Ovary (tissue), 9 donors: ENCODE measurements around the gene CHKA. TPM values are rescaled to one million over a fixed set of nuclear protein-coding genes. Genes with fewer than 3 reads are reported as not detected.

ENCODE experiments used
- DNase-seq, 5 donors: peaks; one replicate each; pipeline ENCODE4 v3.0.0-alpha.2; 2019 to 2020
- H3K27ac ChIP-seq, 2 donors: fragments of 200-600 bp; one replicate each; pipeline versions ENCODE4 v1.5.1 to v1.8.0; 2019 to 2022
- H3K27me3 ChIP-seq: fragments of 200-600 bp; one replicate; pipeline ENCODE4 v1.8.0; 2022
- H3K36me3 ChIP-seq: fragments of 200-600 bp; sonication (generic); one replicate; pipeline ENCODE4 v1.5.1; 2019
- H3K4me1 ChIP-seq: one replicate; pipeline ENCODE4 v1.8.1; 2013; ENCODE audit warnings: mild to moderate bottlenecking, moderate library complexity; ENCODE audit not compliant: insufficient read depth
- H3K4me3 ChIP-seq: fragments of 200-600 bp; sonication (generic); one replicate; pipeline ENCODE4 v1.5.1; 2017
- H3K9me3 ChIP-seq, 2 donors: fragments of 200-600 bp in 1 of 2; sonication (generic) in 1 of 2; one replicate each; pipeline versions ENCODE4 v1.5.1 to v1.8.1; 2013 to 2019; ENCODE audit warnings: mild to moderate bottlenecking in 1 of 2, moderate library complexity in 1 of 2
- EP300 ChIP-seq: sonication (generic); formaldehyde crosslinking; IDR thresholded peaks from one replicate; pipeline ENCODE4 v1.6.1; 2017; ENCODE audit warnings: antibody characterized with exemption
- POLR2A ChIP-seq: fragments of 450-650 bp; IDR thresholded peaks from one replicate; pipeline ENCODE4 v1.6.1; 2017; ENCODE audit warnings: antibody characterized with exemption, mild to moderate bottlenecking, moderate library complexity
- WGBS, 3 donors: extraction: QIAGEN DNeasy Blood & Tissue Kit in 1 of 3; methylation state at CpG; one replicate each; pipeline versions ENCODE4 v1.1.5 to v1.1.7; 2013 to 2017; 5-methylcytosine and 5-hydroxymethylcytosine counted together
- intact Hi-C, 4 donors: fragments of 100-400 bp; cut with DNase I; formaldehyde crosslinking; loops; one replicate each; pipeline versions ENCODE4 v1.11.0 to v1.15.1; 2022 to 2023
- polyA plus RNA-seq, 2 donors: library from polyadenylated mRNA; stranded (reverse); fragments of 200-250 nt in 1 of 2; fragments of 350-450 nt in 1 of 2; fragmentation: Illumina TruSeq in 1 of 2; extraction: RNeasy Lipid Tissue Mini Kit (QIAGEN cat#74804) in 1 of 2; gene quantifications; one replicate each; pipeline ENCODE4 v1.2.3, GENCODE V29; 2013 to 2014
- total RNA-seq, 7 donors: library from RNA; depleted of rRNA in 2 of 7; stranded (reverse); fragments of >200 nt in 2 of 7; fragmentation: NEBNext Ultra II Directional in 3 of 7; extraction: Animal tissue kit (Norgen Biotek cat#: 25700) in 3 of 7; gene quantifications; one replicate each; pipeline versions ENCODE4 v1.1.0 to v1.2.4, GENCODE V29; 2016 to 2023
- TF ChIP-seq, protein P1 (sequence below), 3 donors: fragments of 450-650 bp in 2 of 3; fragments of 200-600 bp in 1 of 3; IDR thresholded peaks; one replicate each; pipeline versions ENCODE4 v1.5.1 to v1.8.0; 2016 to 2022; ENCODE audit warnings: antibody characterized with exemption in 3 of 3, mild to moderate bottlenecking in 1 of 3
- donor health status: DM: no; HTN: no; CAD: no; lungs with moderate emphysema.
- donor health status: DM: no; HTN: no; CAD: no.
- donor health status: Bipolar disorder and iron deficiency.
- donor health status: DM: yes; HTN: yes; CAD: no.
- donor health status: DM: no; HTN: no; CAD: no.
- donor health status: DM: yes; HTN: yes; CAD: no.

CHKA gene
- total and polyA plus RNA-seq, 9 donors = 15.6 to 45.3 (median 30.5) TPM

DNA sequence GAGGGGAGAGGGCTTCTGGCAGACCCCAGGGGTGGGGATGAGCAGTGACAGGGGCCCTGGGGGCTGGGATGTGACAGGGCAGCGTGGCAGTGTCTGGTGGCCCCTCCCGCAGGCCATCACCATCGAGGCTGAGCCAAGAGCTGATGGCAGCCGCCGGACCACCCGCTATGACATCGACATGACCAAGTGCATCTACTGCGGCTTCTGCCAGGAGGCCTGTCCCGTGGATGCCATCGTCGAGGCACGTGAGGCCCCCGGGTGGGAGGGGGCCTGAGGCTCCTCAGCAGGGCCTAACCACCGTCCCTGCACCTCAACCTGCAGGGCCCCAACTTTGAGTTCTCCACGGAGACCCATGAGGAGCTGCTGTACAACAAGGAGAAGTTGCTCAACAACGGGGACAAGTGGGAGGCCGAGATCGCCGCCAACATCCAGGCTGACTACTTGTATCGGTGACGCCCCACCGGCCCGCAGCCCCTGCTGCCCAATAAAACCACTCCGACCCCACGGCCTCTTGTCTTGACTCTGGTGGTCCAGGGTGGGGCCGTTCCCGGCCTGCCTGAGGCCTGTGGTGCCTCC, 85.0 kb downstream of the CHKA start:
- WGBS, 3 donors = 82 to 85% (median 83%) methylated on average over 23 to 27 of the region's 27 CpGs
- Histone ChIP-seq H3K9me3 (no peaks in the 10 kb centered on the region), H3K27ac (no peak overlapping the region), H3K27me3 (no peaks in the 10 kb centered on the region), H3K36me3 (no peaks in the 10 kb centered on the region), H3K4me1 (peaks cover 19% of the 10 kb centered on the region), H3K4me3 (no peak overlapping the region)
- TF ChIP-seq, protein P1, sequence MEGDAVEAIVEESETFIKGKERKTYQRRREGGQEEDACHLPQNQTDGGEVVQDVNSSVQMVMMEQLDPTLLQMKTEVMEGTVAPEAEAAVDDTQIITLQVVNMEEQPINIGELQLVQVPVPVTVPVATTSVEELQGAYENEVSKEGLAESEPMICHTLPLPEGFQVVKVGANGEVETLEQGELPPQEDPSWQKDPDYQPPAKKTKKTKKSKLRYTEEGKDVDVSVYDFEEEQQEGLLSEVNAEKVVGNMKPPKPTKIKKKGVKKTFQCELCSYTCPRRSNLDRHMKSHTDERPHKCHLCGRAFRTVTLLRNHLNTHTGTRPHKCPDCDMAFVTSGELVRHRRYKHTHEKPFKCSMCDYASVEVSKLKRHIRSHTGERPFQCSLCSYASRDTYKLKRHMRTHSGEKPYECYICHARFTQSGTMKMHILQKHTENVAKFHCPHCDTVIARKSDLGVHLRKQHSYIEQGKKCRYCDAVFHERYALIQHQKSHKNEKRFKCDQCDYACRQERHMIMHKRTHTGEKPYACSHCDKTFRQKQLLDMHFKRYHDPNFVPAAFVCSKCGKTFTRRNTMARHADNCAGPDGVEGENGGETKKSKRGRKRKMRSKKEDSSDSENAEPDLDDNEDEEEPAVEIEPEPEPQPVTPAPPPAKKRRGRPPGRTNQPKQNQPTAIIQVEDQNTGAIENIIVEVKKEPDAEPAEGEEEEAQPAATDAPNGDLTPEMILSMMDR (IDR thresholded peaks at IDR 0.05) = no peak
- TF ChIP-seq POLR2A (no peak), EP300 (no peak)
- no peak for DNase-seq
- intact Hi-C loops = loop anchor here in 3 of 4 donors (5.0 to 10.0 kb wide), 3 partner anchors 81 to 169 kb away; partner anchors contain the start of gene CHKA (in 1 of the 3)

DNA sequence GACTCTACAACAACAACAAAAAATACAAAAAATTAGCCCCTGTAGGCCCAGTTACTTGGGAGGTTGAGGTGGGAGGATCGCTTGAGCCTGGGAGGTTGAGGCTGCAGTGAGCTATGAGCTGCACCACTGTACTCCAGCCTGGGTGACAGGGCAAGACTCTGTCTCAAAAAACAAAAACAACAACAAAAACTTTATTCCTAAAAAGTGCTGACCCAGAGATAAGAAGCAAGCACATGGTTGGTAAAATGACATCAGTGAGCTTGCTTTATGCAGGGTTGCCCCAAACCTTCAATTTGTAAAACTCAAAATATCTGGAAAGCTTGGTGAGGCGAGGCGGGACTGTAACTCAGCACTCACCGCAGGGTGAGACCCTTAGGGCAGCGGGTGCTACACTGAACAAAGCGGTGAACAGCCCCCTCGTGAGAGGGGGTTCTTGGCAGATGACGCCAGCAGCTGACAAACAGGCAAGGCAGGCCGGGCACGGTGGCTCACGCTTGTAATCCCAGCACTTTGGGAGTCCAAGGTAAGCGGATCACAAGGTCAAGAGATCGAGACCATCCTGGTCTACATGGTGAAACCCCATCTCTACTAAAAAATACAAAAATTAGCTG, 85.8 kb downstream of the CHKA start:
- H3K36me3 ChIP-seq = no peaks in the 10 kb centered on the region
- no peak overlapping the region for H3K27ac ChIP-seq
- intact Hi-C loops = loop anchor here in 3 of 4 donors (5.0 to 10.0 kb wide), 3 partner anchors 82 to 169 kb away; partner anchors contain the start of gene CHKA (in 1 of the 3)
- H3K4me3 ChIP-seq = no peak overlapping the region
- DNase-seq = no peak
- no peaks in the 10 kb centered on the region for H3K27me3 ChIP-seq
- TF ChIP-seq EP300 (no peak), POLR2A (no peak)
- TF ChIP-seq, protein P1 (IDR thresholded peaks at IDR 0.05) = no peak
- H3K4me1 ChIP-seq = peaks cover 20% of the 10 kb centered on the region
- H3K9me3 ChIP-seq = no peaks in the 10 kb centered on the region
- WGBS, 3 donors = 82 to 87% (median 84%) methylated on average over 13 of the region's 13 CpGs

DNA sequence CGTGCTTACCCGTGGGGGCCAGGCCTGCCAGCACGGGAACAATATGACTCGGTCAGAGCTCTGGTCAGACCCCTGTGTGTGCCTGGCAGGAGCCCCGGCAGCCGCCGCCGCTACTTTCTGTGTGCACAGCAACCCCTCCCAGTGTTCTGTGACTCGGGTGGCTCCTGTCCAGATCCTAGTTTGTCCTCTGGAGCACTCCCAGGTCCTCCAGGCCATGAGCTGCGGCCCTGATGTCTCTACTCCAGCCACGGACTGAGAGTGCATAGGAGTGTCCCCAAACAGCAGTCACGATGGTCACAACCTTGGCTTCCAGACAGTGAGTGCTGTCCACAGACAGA, 87.5 kb downstream of the CHKA start:
- Histone ChIP-seq H3K4me3 (no peak overlapping the region), H3K27me3 (no peaks in the 10 kb centered on the region), H3K27ac (no peak overlapping the region), H3K36me3 (no peaks in the 10 kb centered on the region), H3K9me3 (no peaks in the 10 kb centered on the region), H3K4me1 (peaks cover 21% of the 10 kb centered on the region)
- no peak for DNase-seq
- TF ChIP-seq EP300 (no peak), POLR2A (no peak)
- TF ChIP-seq, protein P1 (IDR thresholded peaks at IDR 0.05) = no peak
- intact Hi-C loops = loop anchor here in 1 of 4 donors (10.0 kb wide), 1 partner anchor 171 kb away; no protein-coding TSS in a partner anchor
- WGBS, 3 donors = 81 to 88% (median 85%) methylated on average over 12 of the region's 12 CpGs

DNA sequence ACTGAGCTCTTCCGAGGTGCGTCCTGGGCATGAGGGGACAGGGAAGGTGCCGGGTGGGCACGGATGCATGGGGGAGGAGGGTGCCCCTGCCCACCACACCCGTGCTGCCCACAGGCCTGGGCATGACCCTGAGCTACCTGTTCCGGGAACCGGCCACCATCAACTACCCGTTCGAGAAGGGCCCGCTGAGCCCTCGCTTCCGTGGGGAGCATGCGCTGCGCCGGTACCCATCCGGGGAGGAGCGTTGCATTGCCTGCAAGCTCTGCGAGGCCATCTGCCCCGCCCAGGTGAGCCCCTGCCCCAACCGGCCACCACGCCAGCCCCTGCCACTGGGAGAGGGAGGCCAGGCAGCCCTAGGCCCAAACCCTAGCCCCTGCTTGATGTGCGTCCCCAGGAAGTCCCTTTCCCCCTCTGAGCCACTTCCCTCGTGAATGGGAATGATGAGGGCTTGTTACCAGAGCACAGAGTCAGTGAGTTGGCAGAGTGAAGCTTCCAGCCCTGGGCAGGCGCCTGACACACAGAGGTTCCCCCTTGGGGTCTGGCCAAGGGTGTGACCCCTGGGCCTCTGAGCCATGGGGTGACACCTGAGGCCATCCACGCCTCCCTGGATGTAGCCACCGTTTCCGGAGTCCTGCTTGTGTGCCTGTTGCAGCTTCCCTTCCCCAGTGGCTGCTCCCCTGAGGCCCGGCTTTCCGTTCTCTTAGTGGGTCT, 88.0 kb downstream of the CHKA start:
- Histone ChIP-seq H3K9me3 (no peaks in the 10 kb centered on the region), H3K4me1 (peaks cover 16% of the 10 kb centered on the region), H3K36me3 (no peaks in the 10 kb centered on the region), H3K27me3 (no peaks in the 10 kb centered on the region), H3K4me3 (no peak overlapping the region), H3K27ac (no peak overlapping the region)
- 90 to 92% (median 90%) methylated on average over 27 to 29 of the region's 29 CpGs for WGBS, 3 donors
- intact Hi-C loops = loop anchor here in 1 of 4 donors (10.0 kb wide), 1 partner anchor 172 kb away; no protein-coding TSS in a partner anchor
- no peak for DNase-seq
- TF ChIP-seq POLR2A (no peak), EP300 (no peak)
- TF ChIP-seq, protein P1 (IDR thresholded peaks at IDR 0.05) = no peak
